Keratinocyte (primary cell): ENCODE data around the gene CACNA2D4. TPM values are rescaled to one million over a fixed set of nuclear protein-coding genes. Genes with fewer than 3 reads are reported as not detected.

Source experiments
- DNase-seq: peaks from one replicate; pipeline ENCODE4 v3.0.0-alpha.2; 2011; ENCODE audit warnings: low read depth, missing footprints, low spot score
- FAIRE-seq: peaks from 2 replicates; lab custom pipeline; 2011; peaks lifted over from hg19 to GRCh38; lab: Jason Lieb, UNC
- H2AFZ ChIP-seq: 2 replicates; pipeline ENCODE4 v1.6.0; 2012; ENCODE audit warnings: low read length, control low read depth, inconsistent platforms; ENCODE audit not compliant: control insufficient read depth
- H3K27ac ChIP-seq: 2 replicates; pipeline ENCODE4 v1.5.1; 2011; ENCODE audit warnings: low read length; ENCODE audit not compliant: control insufficient read depth, insufficient read depth
- H3K27me3 ChIP-seq: 3 replicates; pipeline ENCODE4 v1.6.0; 2011; ENCODE audit warnings: low read length; ENCODE audit not compliant: control insufficient read depth, insufficient read depth; ENCODE audit errors: extremely low read depth
- H3K36me3 ChIP-seq, 2 experiments: 2 replicates in 1 of 2; 3 replicates in 1 of 2; pipeline ENCODE4 v1.5.1; 2011; ENCODE audit warnings: low read length in 2 of 2, mild to moderate bottlenecking in 1 of 2; ENCODE audit not compliant: control insufficient read depth in 2 of 2, insufficient read depth in 2 of 2; ENCODE audit errors: extremely low read depth in 1 of 2
- H3K4me1 ChIP-seq: 3 replicates; pipeline ENCODE4 v1.5.1; 2011; ENCODE audit warnings: low read length; ENCODE audit not compliant: control insufficient read depth, insufficient read depth; ENCODE audit errors: extremely low read depth
- H3K4me2 ChIP-seq: 3 replicates; pipeline ENCODE4 v1.6.0; 2011; ENCODE audit warnings: low read depth, low read length; ENCODE audit not compliant: control insufficient read depth, insufficient read depth; ENCODE audit errors: extremely low read depth
- H3K4me3 ChIP-seq, 3 experiments: fragments of 200-600 bp in 1 of 3; sonication (generic) in 1 of 3; 2 replicates in 2 of 3; 3 replicates in 1 of 3; pipeline ENCODE4 v1.5.1; 2011 to 2016; ENCODE audit warnings: low read length in 3 of 3, mild to moderate bottlenecking in 3 of 3, control low read depth in 2 of 3, inconsistent platforms in 1 of 3, low read depth in 1 of 3, mixed read lengths in 1 of 3, mixed run types in 1 of 3, moderate library complexity in 1 of 3; ENCODE audit not compliant: control insufficient read depth in 2 of 3, insufficient read depth in 2 of 3; ENCODE audit errors: extremely low read depth in 1 of 3
- H3K79me2 ChIP-seq: 2 replicates; pipeline ENCODE4 v1.6.0; 2012; ENCODE audit warnings: low read length; ENCODE audit not compliant: control insufficient read depth, insufficient read depth
- H3K9ac ChIP-seq: 3 replicates; pipeline ENCODE4 v1.6.0; 2011; ENCODE audit warnings: low read length; ENCODE audit not compliant: control insufficient read depth, insufficient read depth; ENCODE audit errors: extremely low read depth
- H3K9me1 ChIP-seq: 3 replicates; pipeline ENCODE4 v1.6.0; 2011; ENCODE audit warnings: low read length; ENCODE audit not compliant: control insufficient read depth, insufficient read depth; ENCODE audit errors: extremely low read depth
- H3K9me3 ChIP-seq: 2 replicates; pipeline ENCODE4 v1.5.1; 2012; ENCODE audit warnings: low read depth, low read length; ENCODE audit not compliant: control insufficient read depth
- H4K20me1 ChIP-seq: 3 replicates; pipeline ENCODE4 v1.6.0; 2011; ENCODE audit warnings: low read length; ENCODE audit not compliant: control insufficient read depth, insufficient read depth; ENCODE audit errors: extremely low read depth
- CTCF ChIP-seq, 3 experiments: IDR thresholded peaks in 1 of 3; conservative IDR thresholded peaks in 1 of 3; optimal IDR thresholded peaks in 1 of 3; 2 replicates in 2 of 3; 3 replicates in 1 of 3; pipeline versions ENCODE3 to v1.5.1; 2011; ENCODE audit warnings: low read length in 3 of 3, mild to moderate bottlenecking in 3 of 3, moderate library complexity in 2 of 3, control low read depth in 1 of 3, inconsistent platforms in 1 of 3; ENCODE audit not compliant: insufficient read depth in 2 of 3; ENCODE audit errors: extremely low read depth in 1 of 3
- EZH2 ChIP-seq: IDR thresholded peaks from one replicate; pipeline ENCODE4 v1.6.1; 2012; ENCODE audit warnings: inconsistent platforms, mild to moderate bottlenecking, low read length, moderate library complexity
- dilution Hi-C: fragments of 300-500 bp; cut with MboI; formaldehyde crosslinking; loops from one replicate; pipeline ENCODE4 v1.7.0; 2020; ENCODE audit warnings: low sequenced_read_pairs; ENCODE audit not compliant: extremely low pct_ligation_motif_present
- polyA plus RNA-seq, 5 experiments: library from polyadenylated mRNA; depleted of rRNA in 3 of 5; stranded (reverse) in 3 of 5; stranded (forward) in 1 of 5; unstranded in 1 of 5; fragments of >200 nt; gene quantifications; 1 replicate in 1 of 5; 2 replicates in 3 of 5; 3 replicates in 1 of 5; pipeline versions ENCODE4 v1.2.1 to v1.2.3, GENCODE V29; 2011 to 2012; ENCODE audit warnings: missing spikeins in 2 of 5, low read depth in 1 of 5, low replicate concordance in 1 of 5

The CACNA2D4 gene
- polyA plus RNA-seq, 1 donor (not counting 4 experiments of a cell fraction or from before 2014, with no cell fraction given), result 0.09 TPM

- Histone ChIP-seq H3K9ac (no peak overlapping the region), H3K4me2 (no peak overlapping the region), H3K4me3 (no peak overlapping the region), H3K9me1 (no peaks in the 10 kb centered on the region), H3K36me3 (peaks cover 4 to 8% of the 10 kb centered on the region in 2 experiments), H3K27me3 (no peaks in the 10 kb centered on the region), H3K4me1 (peaks cover 6% of the 10 kb centered on the region), H3K9me3 (no peaks in the 10 kb centered on the region), H4K20me1 (no peaks in the 10 kb centered on the region), H3K79me2 (peaks cover 14% of the 10 kb centered on the region), H2AFZ (no peak overlapping the region), H3K27ac (no peak overlapping the region)
- FAIRE-seq (no peak), DNase-seq (no peak)
- no peak for TF ChIP-seq CTCF (optimal IDR thresholded peaks at IDR 0.05 in 1 of 3, IDR thresholded peaks at IDR 0.05 in 1 of 3, conservative IDR thresholded peaks at IDR 0.05 in 1 of 3; ENCODE audit: extremely low read depth in 1 of 3, insufficient read depth in 2 of 3, low read length in 3 of 3)
- dilution Hi-C loops, result no loop called here
Measured at GRCh38 chr12:1758376-1758775, 160.1 kb downstream of the CACNA2D4 start.

GRCh38 chr12:1750300-1750699 lies 168.2 kb downstream of the CACNA2D4 start:
- H2AFZ ChIP-seq, result no peak overlapping the region
- dilution Hi-C loops, result no loop called here

More at GRCh38 chr12:1750300-1750699, 168.2 kb downstream of the CACNA2D4 start:
- H4K20me1 ChIP-seq, result no peaks in the 10 kb centered on the region
- no peaks in the 10 kb centered on the region for H3K9me3 ChIP-seq
- H3K4me1 ChIP-seq, result no peaks in the 10 kb centered on the region
- H3K27me3 ChIP-seq, result no peaks in the 10 kb centered on the region
- H3K9me1 ChIP-seq, result no peaks in the 10 kb centered on the region
- no peak overlapping the region for H3K27ac ChIP-seq
- H3K9ac ChIP-seq, result no peak overlapping the region
- H3K4me2 ChIP-seq, result no peak overlapping the region
- FAIRE-seq, result no peak
- H3K79me2 ChIP-seq, result peaks cover 50% of the 10 kb centered on the region
- DNase-seq, result no peak
- H3K4me3 ChIP-seq, result no peak overlapping the region
- TF ChIP-seq EZH2, result no peak
- TF ChIP-seq CTCF (optimal IDR thresholded peaks at IDR 0.05 in 1 of 3, IDR thresholded peaks at IDR 0.05 in 1 of 3, conservative IDR thresholded peaks at IDR 0.05 in 1 of 3; ENCODE audit: extremely low read depth in 1 of 3, insufficient read depth in 2 of 3, low read length in 3 of 3), result no peak
- H3K36me3 ChIP-seq, result peaks cover 2 to 8% of the 10 kb centered on the region in 2 experiments
